Sigmoid colon (tissue), 7 donors: Measurements from ENCODE around the gene HOXD13. TPM values are rescaled to one million over a fixed set of nuclear protein-coding genes. Genes with fewer than 3 reads are reported as not detected.

Experiments used
- DNase-seq: peaks from one replicate; pipeline ENCODE4 v3.0.0-alpha.2; 2019
- H3K27ac ChIP-seq, 4 donors: fragments of 200-600 bp; sonication (generic); one replicate each; pipeline ENCODE4 v1.5.1; 2016 to 2019; ENCODE audit warnings: mild to moderate bottlenecking in 1 of 4
- H3K27me3 ChIP-seq, 3 donors: fragments of 200-600 bp; sonication (generic); one replicate each; pipeline ENCODE4 v1.5.1; 2019; ENCODE audit warnings: mild to moderate bottlenecking in 1 of 3
- H3K36me3 ChIP-seq, 4 donors: fragments of 200-600 bp; sonication (generic); one replicate each; pipeline ENCODE4 v1.5.1; 2016 to 2019
- H3K4me1 ChIP-seq, 4 donors: fragments of 200-600 bp; sonication (generic); one replicate each; pipeline ENCODE4 v1.5.1; 2017 to 2019
- H3K4me3 ChIP-seq, 4 donors: fragments of 200-600 bp; sonication (generic); one replicate each; pipeline ENCODE4 v1.5.1; 2017 to 2019; ENCODE audit warnings: mild to moderate bottlenecking in 2 of 4, moderate library complexity in 1 of 4
- H3K9me3 ChIP-seq, 4 donors: fragments of 200-600 bp in 3 of 4; sonication (generic) in 3 of 4; one replicate each; pipeline versions ENCODE4 v1.5.1 to v1.6.1; 2013 to 2019
- CTCF ChIP-seq, 4 experiments: fragments of 450-650 bp in 3 of 4; fragments of 200-600 bp in 1 of 4; IDR thresholded peaks; one replicate each; pipeline ENCODE4 v1.5.1; 2016 to 2019; ENCODE audit warnings: antibody characterized with exemption in 4 of 4, mild to moderate bottlenecking in 3 of 4, moderate library complexity in 2 of 4
- EP300 ChIP-seq, 4 donors: sonication (generic); formaldehyde crosslinking; IDR thresholded peaks; one replicate each; pipeline ENCODE4 v1.6.1; 2017; ENCODE audit warnings: antibody characterized with exemption in 4 of 4
- POLR2A ChIP-seq, 2 donors: fragments of 450-650 bp; IDR thresholded peaks; one replicate each; pipeline ENCODE4 v1.6.1; 2016; ENCODE audit warnings: antibody characterized with exemption in 2 of 2, mild to moderate bottlenecking in 2 of 2, moderate library complexity in 2 of 2
- POLR2AphosphoS5 ChIP-seq, 4 donors: sonication (generic); formaldehyde crosslinking; IDR thresholded peaks; one replicate each; pipeline ENCODE4 v1.6.1; 2017; ENCODE audit warnings: antibody characterized with exemption in 4 of 4
- WGBS, 2 donors: extraction: QIAGEN DNeasy Blood & Tissue Kit; methylation state at CpG; one replicate each; pipeline ENCODE4 v1.1.7; 2013; 5-methylcytosine and 5-hydroxymethylcytosine counted together
- intact Hi-C: fragments of 100-400 bp; cut with DNase I; formaldehyde crosslinking; loops from one replicate; pipeline ENCODE4 v1.15.1; 2023
- polyA plus RNA-seq, 3 donors: library from polyadenylated mRNA; stranded (reverse); fragments of 200-250 nt; gene quantifications; one replicate each; pipeline ENCODE4 v1.2.3, GENCODE V29; 2013
- total RNA-seq, 4 donors: library from RNA; depleted of rRNA; stranded (reverse); fragments of >200 nt; gene quantifications; one replicate each; pipeline ENCODE4 v1.1.0, GENCODE V29; 2016
- donor health status: healthy with polysubstance abuse.
- donor health status: Bipolar disorder and iron deficiency.
- donor health status: healthy.

Gene HOXD13
- total and polyA plus RNA-seq, 7 donors = 2.3 to 48.9 (median 26.1) TPM; not detected in 1

GRCh38 chr2:176089843-176090395 lies 2.6 kb upstream of the HOXD13 start:
- Histone ChIP-seq H3K4me3 (no peak overlapping the region), H3K27ac (peak overlapping the region in 3 of 4 donors; percentile 92 to 96 (median 94)), H3K27me3 (peaks cover 11 to 94% (median 30%) of the 10 kb centered on the region in 3 donors), H3K4me1 (peaks cover 0 to 56% (median 51%) of the 10 kb centered on the region in 4 donors), H3K9me3 (no peaks in the 10 kb centered on the region), H3K36me3 (no peaks in the 10 kb centered on the region)
- DNase-seq = no peak
- TF ChIP-seq POLR2A (IDR thresholded peaks at IDR 0.05) (no peak), EP300 (IDR thresholded peaks at IDR 0.05) (no peak), CTCF (IDR thresholded peaks at IDR 0.05) (no peak), POLR2AphosphoS5 (IDR thresholded peaks at IDR 0.05) (no peak)
- intact Hi-C loops = loop anchor here (5.0 kb wide), 2 partner anchors 908 to 978 kb away; partner anchors contain the start of gene ATP5MC3

- no peaks in the 10 kb centered on the region for H3K9me3 ChIP-seq
- no peak for TF ChIP-seq CTCF (IDR thresholded peaks at IDR 0.05)
- no peak for TF ChIP-seq POLR2AphosphoS5 (IDR thresholded peaks at IDR 0.05)
- TF ChIP-seq EP300 (IDR thresholded peaks at IDR 0.05) = no peak
- TF ChIP-seq POLR2A (IDR thresholded peaks at IDR 0.05) = no peak
- intact Hi-C loops = loop anchor here (5.0 kb wide), 1 partner anchor 909 kb away; the partner anchor contains the start of gene ATP5MC3
- peaks cover 2 to 94% (median 26%) of the 10 kb centered on the region in 3 donors for H3K27me3 ChIP-seq
- H3K27ac ChIP-seq = peak overlapping the region in 3 of 4 donors; percentile 92 to 96 (median 94)
- WGBS, 2 donors = 33 to 43% methylated on average over 5 of the region's 5 CpGs
- H3K4me1 ChIP-seq = peaks cover 0 to 55% (median 43%) of the 10 kb centered on the region in 4 donors
- no peak for DNase-seq
- H3K4me3 ChIP-seq = no peak overlapping the region
- no peaks in the 10 kb centered on the region for H3K36me3 ChIP-seq
These were observed 1.7 kb upstream of the HOXD13 start for GRCh38 chr2:176090862-176091261.

GRCh38 chr2:176091329-176092258 lies 927 bp upstream of the HOXD13 start:
- intact Hi-C loops = loop anchor here (5.0 kb wide), 1 partner anchor 909 kb away; the partner anchor contains the start of gene ATP5MC3
- Histone ChIP-seq H3K36me3 (no peaks in the 10 kb centered on the region), H3K27me3 (peaks cover 0 to 94% (median 21%) of the 10 kb centered on the region in 3 donors), H3K27ac (peak overlapping the region in 3 of 4 donors; percentile 92 to 96 (median 94)), H3K4me3 (peak overlapping the region; percentile 66 to 70 (median 68)), H3K9me3 (no peaks in the 10 kb centered on the region), H3K4me1 (peaks cover 0 to 53% (median 42%) of the 10 kb centered on the region in 4 donors)
- DNase-seq = no peak
- WGBS, 2 donors = 22 to 28% methylated on average over 31 of the region's 31 CpGs
- TF ChIP-seq POLR2A (IDR thresholded peaks at IDR 0.05) (peak; percentile 6 to 13), EP300 (IDR thresholded peaks at IDR 0.05) (no peak)

GRCh38 chr2:176093145-176093897 lies 800 bp downstream of the HOXD13 start:
- H3K27me3 ChIP-seq = peaks cover 0 to 94% (median 26%) of the 10 kb centered on the region in 3 donors
- no peaks in the 10 kb centered on the region for H3K9me3 ChIP-seq
- H3K27ac ChIP-seq = peak overlapping the region in 3 of 4 donors; percentile 92 to 96 (median 94)
- no peak for DNase-seq
- intact Hi-C loops = loop anchor here (5.0 kb wide), 1 partner anchor 911 kb away; the partner anchor contains the start of gene ATP5MC3
- H3K36me3 ChIP-seq = no peaks in the 10 kb centered on the region
- peak overlapping the region; percentile 66 to 70 (median 68) for H3K4me3 ChIP-seq
- TF ChIP-seq POLR2AphosphoS5 (IDR thresholded peaks at IDR 0.05) = peak in 2 of 4 donors; percentile 67 to 77
- no peak for TF ChIP-seq CTCF (IDR thresholded peaks at IDR 0.05)
- peaks cover 0 to 52% (median 44%) of the 10 kb centered on the region in 4 donors for H3K4me1 ChIP-seq
- 5% methylated on average over 53 of the region's 53 CpGs for WGBS, 2 donors
